HEK293 (cell line): ENCODE data around the gene ANO6.

ENCODE experiments used
- EGR2 ChIP-seq: fragments of 450-650 bp; formaldehyde crosslinking; IDR thresholded peaks from 2 replicates; pipeline ENCODE4 v1.5.1; 2016; ENCODE audit warnings: low read depth, missing biosample characterization, missing genetic modification characterization
- GLI4 ChIP-seq: fragments of 450-650 bp; formaldehyde crosslinking; IDR thresholded peaks from 2 replicates; pipeline ENCODE4 v1.5.1; 2016; ENCODE audit warnings: missing biosample characterization, missing genetic modification characterization
- SP3 ChIP-seq: fragments of 450-650 bp; formaldehyde crosslinking; IDR thresholded peaks from 2 replicates; pipeline ENCODE4 v1.5.1; 2016; ENCODE audit warnings: missing biosample characterization, missing genetic modification characterization
- ZBTB1 ChIP-seq: fragments of 450-650 bp; formaldehyde crosslinking; IDR thresholded peaks from 2 replicates; pipeline ENCODE4 v1.5.1; 2016; ENCODE audit warnings: missing biosample characterization, missing genetic modification characterization
- ZNF24 ChIP-seq: fragments of 450-650 bp; formaldehyde crosslinking; IDR thresholded peaks from 2 replicates; pipeline ENCODE4 v1.5.1; 2016; ENCODE audit warnings: missing biosample characterization, missing genetic modification characterization
- ZNF274 ChIP-seq, 2 experiments: fragments of 200-500 bp in 1 of 2; fragments of 450-650 bp in 1 of 2; sonication (Bioruptor generic) in 1 of 2; formaldehyde crosslinking in 1 of 2; IDR thresholded peaks; 2 replicates each; pipeline versions ENCODE4 v1.5.1 to v1.6.1; 2014 to 2016; ENCODE audit warnings: borderline replicate concordance in 1 of 2, inconsistent platforms in 1 of 2, low read length in 1 of 2, missing biosample characterization in 1 of 2, missing genetic modification characterization in 1 of 2
- TF ChIP-seq, protein P1 (sequence below): fragments of 450-650 bp; formaldehyde crosslinking; conservative IDR thresholded peaks from 2 replicates; pipeline ENCODE4 v1.5.1; 2016; ENCODE audit warnings: low read depth, missing biosample characterization, missing genetic modification characterization
- TF ChIP-seq, protein P2 (sequence below): fragments of 450-650 bp; formaldehyde crosslinking; IDR thresholded peaks from 2 replicates; pipeline ENCODE4 v1.5.1; 2016; ENCODE audit warnings: missing biosample characterization, missing genetic modification characterization
- TF ChIP-seq, protein P3 (sequence below): fragments of 450-650 bp; formaldehyde crosslinking; IDR thresholded peaks from 2 replicates; pipeline ENCODE4 v1.5.1; 2016; ENCODE audit warnings: missing biosample characterization, missing genetic modification characterization
- TF ChIP-seq, protein P4 (sequence below): fragments of 450-650 bp; formaldehyde crosslinking; IDR thresholded peaks from 2 replicates; pipeline ENCODE4 v1.5.1; 2016; ENCODE audit warnings: missing biosample characterization, missing genetic modification characterization

DNA sequence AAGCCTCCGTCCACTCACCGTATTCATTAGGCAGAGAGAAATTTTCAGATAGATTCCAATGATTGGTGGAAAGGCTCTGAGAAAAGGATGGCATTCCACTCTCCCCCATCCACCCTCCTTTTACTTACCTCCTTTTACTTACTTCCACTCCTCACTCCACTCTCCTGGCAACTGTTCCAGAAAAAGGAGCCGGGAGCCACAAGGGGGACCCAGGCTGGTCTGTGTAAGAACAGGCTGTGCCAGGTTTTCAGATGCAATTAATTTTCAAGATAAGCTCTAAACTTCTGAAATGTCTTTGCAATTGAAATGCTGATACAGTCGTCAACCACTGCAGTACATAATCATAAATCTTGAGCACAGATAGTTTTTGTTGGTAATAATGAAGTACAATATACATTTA lies 248.8 kb downstream of the ANO6 start:
- TF ChIP-seq GLI4 (tag by site-specific recombination), result no peak
- TF ChIP-seq, protein P1, sequence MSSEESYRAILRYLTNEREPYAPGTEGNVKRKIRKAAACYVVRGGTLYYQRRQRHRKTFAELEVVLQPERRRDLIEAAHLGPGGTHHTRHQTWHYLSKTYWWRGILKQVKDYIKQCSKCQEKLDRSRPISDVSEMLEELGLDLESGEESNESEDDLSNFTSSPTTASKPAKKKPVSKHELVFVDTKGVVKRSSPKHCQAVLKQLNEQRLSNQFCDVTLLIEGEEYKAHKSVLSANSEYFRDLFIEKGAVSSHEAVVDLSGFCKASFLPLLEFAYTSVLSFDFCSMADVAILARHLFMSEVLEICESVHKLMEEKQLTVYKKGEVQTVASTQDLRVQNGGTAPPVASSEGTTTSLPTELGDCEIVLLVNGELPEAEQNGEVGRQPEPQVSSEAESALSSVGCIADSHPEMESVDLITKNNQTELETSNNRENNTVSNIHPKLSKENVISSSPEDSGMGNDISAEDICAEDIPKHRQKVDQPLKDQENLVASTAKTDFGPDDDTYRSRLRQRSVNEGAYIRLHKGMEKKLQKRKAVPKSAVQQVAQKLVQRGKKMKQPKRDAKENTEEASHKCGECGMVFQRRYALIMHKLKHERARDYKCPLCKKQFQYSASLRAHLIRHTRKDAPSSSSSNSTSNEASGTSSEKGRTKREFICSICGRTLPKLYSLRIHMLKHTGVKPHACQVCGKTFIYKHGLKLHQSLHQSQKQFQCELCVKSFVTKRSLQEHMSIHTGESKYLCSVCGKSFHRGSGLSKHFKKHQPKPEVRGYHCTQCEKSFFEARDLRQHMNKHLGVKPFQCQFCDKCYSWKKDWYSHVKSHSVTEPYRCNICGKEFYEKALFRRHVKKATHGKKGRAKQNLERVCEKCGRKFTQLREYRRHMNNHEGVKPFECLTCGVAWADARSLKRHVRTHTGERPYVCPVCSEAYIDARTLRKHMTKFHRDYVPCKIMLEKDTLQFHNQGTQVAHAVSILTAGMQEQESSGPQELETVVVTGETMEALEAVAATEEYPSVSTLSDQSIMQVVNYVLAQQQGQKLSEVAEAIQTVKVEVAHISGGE, result no peak
- TF ChIP-seq, protein P2, sequence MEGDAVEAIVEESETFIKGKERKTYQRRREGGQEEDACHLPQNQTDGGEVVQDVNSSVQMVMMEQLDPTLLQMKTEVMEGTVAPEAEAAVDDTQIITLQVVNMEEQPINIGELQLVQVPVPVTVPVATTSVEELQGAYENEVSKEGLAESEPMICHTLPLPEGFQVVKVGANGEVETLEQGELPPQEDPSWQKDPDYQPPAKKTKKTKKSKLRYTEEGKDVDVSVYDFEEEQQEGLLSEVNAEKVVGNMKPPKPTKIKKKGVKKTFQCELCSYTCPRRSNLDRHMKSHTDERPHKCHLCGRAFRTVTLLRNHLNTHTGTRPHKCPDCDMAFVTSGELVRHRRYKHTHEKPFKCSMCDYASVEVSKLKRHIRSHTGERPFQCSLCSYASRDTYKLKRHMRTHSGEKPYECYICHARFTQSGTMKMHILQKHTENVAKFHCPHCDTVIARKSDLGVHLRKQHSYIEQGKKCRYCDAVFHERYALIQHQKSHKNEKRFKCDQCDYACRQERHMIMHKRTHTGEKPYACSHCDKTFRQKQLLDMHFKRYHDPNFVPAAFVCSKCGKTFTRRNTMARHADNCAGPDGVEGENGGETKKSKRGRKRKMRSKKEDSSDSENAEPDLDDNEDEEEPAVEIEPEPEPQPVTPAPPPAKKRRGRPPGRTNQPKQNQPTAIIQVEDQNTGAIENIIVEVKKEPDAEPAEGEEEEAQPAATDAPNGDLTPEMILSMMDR (tag by site-specific recombination), result no peak
- TF ChIP-seq, protein P3, sequence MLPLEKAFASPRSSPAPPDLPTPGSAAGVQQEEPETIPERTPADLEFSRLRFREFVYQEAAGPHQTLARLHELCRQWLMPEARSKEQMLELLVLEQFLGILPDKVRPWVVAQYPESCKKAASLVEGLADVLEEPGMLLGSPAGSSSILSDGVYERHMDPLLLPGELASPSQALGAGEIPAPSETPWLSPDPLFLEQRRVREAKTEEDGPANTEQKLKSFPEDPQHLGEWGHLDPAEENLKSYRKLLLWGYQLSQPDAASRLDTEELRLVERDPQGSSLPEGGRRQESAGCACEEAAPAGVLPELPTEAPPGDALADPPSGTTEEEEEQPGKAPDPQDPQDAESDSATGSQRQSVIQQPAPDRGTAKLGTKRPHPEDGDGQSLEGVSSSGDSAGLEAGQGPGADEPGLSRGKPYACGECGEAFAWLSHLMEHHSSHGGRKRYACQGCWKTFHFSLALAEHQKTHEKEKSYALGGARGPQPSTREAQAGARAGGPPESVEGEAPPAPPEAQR (tag by site-specific recombination), result no peak
- no peak for TF ChIP-seq ZBTB1 (tag by site-specific recombination)
- TF ChIP-seq EGR2 (tag by site-specific recombination), result no peak
- no peak for TF ChIP-seq ZNF24 (tag by site-specific recombination)
- no peak for TF ChIP-seq ZNF274 (IDR thresholded peaks at IDR 0.05; ENCODE audit: low read length)
- no peak for TF ChIP-seq ZNF274 (tag by site-specific recombination; IDR thresholded peaks at IDR 0.05; ENCODE audit: borderline replicate concordance)
- no peak for TF ChIP-seq SP3 (tag by site-specific recombination)
- TF ChIP-seq, protein P4, sequence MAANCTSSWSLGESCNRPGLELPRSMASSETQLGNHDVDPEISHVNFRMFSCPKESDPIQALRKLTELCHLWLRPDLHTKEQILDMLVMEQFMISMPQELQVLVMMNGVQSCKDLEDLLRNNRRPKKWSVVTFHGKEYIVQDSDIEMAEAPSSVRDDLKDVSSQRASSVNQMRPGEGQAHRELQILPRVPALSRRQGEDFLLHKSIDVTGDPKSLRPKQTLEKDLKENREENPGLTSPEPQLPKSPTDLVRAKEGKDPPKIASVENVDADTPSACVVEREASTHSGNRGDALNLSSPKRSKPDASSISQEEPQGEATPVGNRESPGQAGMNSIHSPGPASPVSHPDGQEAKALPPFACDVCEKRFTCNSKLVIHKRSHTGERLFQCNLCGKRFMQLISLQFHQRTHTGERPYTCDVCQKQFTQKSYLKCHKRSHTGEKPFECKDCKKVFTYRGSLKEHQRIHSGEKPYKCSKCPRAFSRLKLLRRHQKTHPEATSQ, result no peak
